B cell (primary cell): ENCODE results near the gene OLAH. TPM values are rescaled to one million over a fixed set of nuclear protein-coding genes. Genes with fewer than 3 reads are reported as not detected.

Experiments used
- ATAC-seq: fragments of 200-7000 bp; cut with Tn5 transposase; one replicate; pipeline ENCODE4 v1.10.0; 2021; ENCODE audit warnings: low read depth, mild to moderate bottlenecking, moderate number of reproducible peaks, moderate library complexity
- CTCF ChIA-PET: fragments of 350-600 bp; sonication (Branson Sonifier 250); formaldehyde crosslinking; loops from one replicate; lab custom pipeline; 2021; ENCODE audit warnings: antibody characterized with exemption, inconsistent platforms; lab: Charles Lee
- POLR2A ChIA-PET: fragments of 350-600 bp; sonication (Branson Sonifier 250); formaldehyde crosslinking; loops from one replicate; lab custom pipeline; 2021; ENCODE audit warnings: antibody characterized with exemption; lab: Charles Lee
- DNase-seq: peaks from one replicate; pipeline ENCODE4 v3.0.0; 2013
- H2AFZ ChIP-seq: 2 replicates; pipeline ENCODE4 v1.6.1; 2012; ENCODE audit warnings: mild to moderate bottlenecking, low read depth, low read length; ENCODE audit not compliant: insufficient read depth, poor library complexity, severe bottlenecking
- H3K27ac ChIP-seq, 2 donors: 1 replicate in 1 of 2; 2 replicates in 1 of 2; pipeline ENCODE4 v1.5.1; 2012 to 2013; ENCODE audit warnings: low read length in 2 of 2, mild to moderate bottlenecking in 2 of 2, moderate library complexity in 1 of 2
- H3K27me3 ChIP-seq, 4 experiments: fragments of 200-600 bp in 1 of 4; sonication (generic) in 1 of 4; replicated peaks in 1 of 4; 1 replicate in 2 of 4; 2 replicates in 2 of 4; pipeline versions ENCODE4 v1.6.1 to v1.7.0; 2013 to 2016; ENCODE audit warnings: low read length in 3 of 4, mild to moderate bottlenecking in 2 of 4, mixed read lengths in 1 of 4, moderate library complexity in 1 of 4; ENCODE audit not compliant: insufficient read depth in 4 of 4, control insufficient read depth in 3 of 4; ENCODE audit errors: control extremely low read depth in 1 of 4
- H3K36me3 ChIP-seq, 2 experiments: replicated peaks in 1 of 2; 1 replicate in 1 of 2; 2 replicates in 1 of 2; pipeline versions ENCODE4 v1.6.1 to v1.7.1; 2013; ENCODE audit warnings: low read length in 1 of 2; ENCODE audit not compliant: insufficient read depth in 2 of 2, control insufficient read depth in 1 of 2; ENCODE audit errors: control extremely low read depth in 1 of 2, extremely low read depth in 1 of 2
- H3K4me1 ChIP-seq, 2 donors: fragments of 200-600 bp in 1 of 2; sonication (generic) in 1 of 2; 1 replicate in 1 of 2; 2 replicates in 1 of 2; pipeline versions ENCODE4 v1.5.1 to v1.6.1; 2013 to 2017; ENCODE audit warnings: low read length in 2 of 2; ENCODE audit not compliant: control insufficient read depth in 2 of 2, insufficient read depth in 2 of 2
- H3K4me2 ChIP-seq: replicated peaks from 2 replicates; pipeline ENCODE3; 2012; ENCODE audit warnings: mild to moderate bottlenecking, low read depth, low read length; ENCODE audit not compliant: poor library complexity, severe bottlenecking
- H3K4me3 ChIP-seq, 5 experiments: fragments of 200-600 bp in 1 of 5; sonication (generic) in 1 of 5; 1 replicate in 3 of 5; 2 replicates in 2 of 5; pipeline versions ENCODE4 v1.5.1 to v1.7.0; 2011 to 2016; ENCODE audit warnings: low read length in 4 of 5, mild to moderate bottlenecking in 4 of 5, low read depth in 2 of 5, control low read depth in 1 of 5, moderate library complexity in 1 of 5; ENCODE audit not compliant: insufficient read depth in 1 of 5; ENCODE audit errors: control extremely low read depth in 1 of 5, extremely low read depth in 1 of 5
- H3K79me2 ChIP-seq: fragments of 200-600 bp; sonication (generic); one replicate; pipeline ENCODE4 v1.6.0; 2016; ENCODE audit warnings: low read length; ENCODE audit not compliant: control insufficient read depth, insufficient read depth
- H3K9ac ChIP-seq: fragments of 200-600 bp; sonication (generic); 2 replicates; pipeline ENCODE4 v1.6.1; 2017; ENCODE audit warnings: mild to moderate bottlenecking, low read length, moderate library complexity
- H3K9me3 ChIP-seq, 3 donors: one replicate each; pipeline versions ENCODE4 v1.6.1 to v1.7.1; 2013; ENCODE audit warnings: low read length in 2 of 3; ENCODE audit not compliant: control insufficient read depth in 2 of 3, insufficient read depth in 1 of 3; ENCODE audit errors: control extremely low read depth in 1 of 3
- H4K20me1 ChIP-seq: 2 replicates; pipeline ENCODE4 v1.6.0; 2012; ENCODE audit warnings: mild to moderate bottlenecking, low read length; ENCODE audit not compliant: insufficient read depth, control insufficient read depth, poor library complexity, severe bottlenecking
- H3K27ac Mint-ChIP-seq: one replicate; pipeline ENCODE4 v1.8.0; 2021; ENCODE audit warnings: mixed read lengths
- H3K27me3 Mint-ChIP-seq: one replicate; pipeline ENCODE4 v1.8.0; 2021; ENCODE audit warnings: mixed read lengths
- H3K4me1 Mint-ChIP-seq: one replicate; pipeline ENCODE4 v1.8.0; 2021; ENCODE audit warnings: mixed read lengths
- H3K4me3 Mint-ChIP-seq: one replicate; pipeline ENCODE4 v1.8.0; 2021; ENCODE audit warnings: mixed read lengths
- H3K9me3 Mint-ChIP-seq: one replicate; pipeline ENCODE4 v1.8.0; 2022; ENCODE audit warnings: mixed read lengths; ENCODE audit not compliant: insufficient read depth
- EZH2 ChIP-seq: IDR thresholded peaks from 2 replicates; pipeline ENCODE4 v1.6.1; 2012; ENCODE audit warnings: borderline replicate concordance, low read depth, mild to moderate bottlenecking, moderate library complexity, low read length; ENCODE audit not compliant: insufficient read depth, poor library complexity, severe bottlenecking
- WGBS: methylation state at CpG from one replicate; pipeline ENCODE4 v1.1.5; 2013; ENCODE audit warnings: missing lambda C conversion rate; ENCODE audit not compliant: insufficient coverage; 5-methylcytosine and 5-hydroxymethylcytosine counted together
- intact Hi-C: fragments of 100-400 bp; cut with micrococcal nuclease; formaldehyde crosslinking; loops from one replicate; pipeline ENCODE4 v1.10.0; 2022
- polyA plus RNA-seq: library from polyadenylated mRNA; depleted of rRNA; stranded (reverse); fragments of >200 nt; gene quantifications from 2 replicates; pipeline ENCODE4 v1.2.3, GENCODE V29; 2012
- total RNA-seq, 2 donors: library from RNA; stranded (reverse); fragments of 120-200 nt in 1 of 2; gene quantifications; 1 replicate in 1 of 2; 2 replicates in 1 of 2; pipeline versions ENCODE4 v1.2.3 to v1.2.4, GENCODE V29; 2013 to 2022
- TF ChIP-seq, protein P1 (sequence below): fragments of 200-600 bp; IDR thresholded peaks from one replicate; pipeline ENCODE4 v1.8.0; 2022; ENCODE audit warnings: antibody characterized with exemption, mild to moderate bottlenecking

The OLAH gene
- total and polyA plus RNA-seq, 2 donors (not counting 1 experiment from before 2014, with no cell fraction given): not detected

GRCh38 chr10:15053061-15053460 is 9.3 kb downstream of the OLAH start:
- Mint-ChIP-seq H3K9me3 (no peaks in the 10 kb centered on the region), H3K27ac (no peak overlapping the region), H3K4me1 (no peaks in the 10 kb centered on the region), H3K4me3 (no peak overlapping the region), H3K27me3 (peaks cover 14% of the 10 kb centered on the region)
- TF ChIP-seq, protein P1, sequence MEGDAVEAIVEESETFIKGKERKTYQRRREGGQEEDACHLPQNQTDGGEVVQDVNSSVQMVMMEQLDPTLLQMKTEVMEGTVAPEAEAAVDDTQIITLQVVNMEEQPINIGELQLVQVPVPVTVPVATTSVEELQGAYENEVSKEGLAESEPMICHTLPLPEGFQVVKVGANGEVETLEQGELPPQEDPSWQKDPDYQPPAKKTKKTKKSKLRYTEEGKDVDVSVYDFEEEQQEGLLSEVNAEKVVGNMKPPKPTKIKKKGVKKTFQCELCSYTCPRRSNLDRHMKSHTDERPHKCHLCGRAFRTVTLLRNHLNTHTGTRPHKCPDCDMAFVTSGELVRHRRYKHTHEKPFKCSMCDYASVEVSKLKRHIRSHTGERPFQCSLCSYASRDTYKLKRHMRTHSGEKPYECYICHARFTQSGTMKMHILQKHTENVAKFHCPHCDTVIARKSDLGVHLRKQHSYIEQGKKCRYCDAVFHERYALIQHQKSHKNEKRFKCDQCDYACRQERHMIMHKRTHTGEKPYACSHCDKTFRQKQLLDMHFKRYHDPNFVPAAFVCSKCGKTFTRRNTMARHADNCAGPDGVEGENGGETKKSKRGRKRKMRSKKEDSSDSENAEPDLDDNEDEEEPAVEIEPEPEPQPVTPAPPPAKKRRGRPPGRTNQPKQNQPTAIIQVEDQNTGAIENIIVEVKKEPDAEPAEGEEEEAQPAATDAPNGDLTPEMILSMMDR: no peak
- no peak for TF ChIP-seq EZH2
- WGBS: 100% methylated on average over 3 of the region's 3 CpGs
- H3K27ac ChIP-seq: no peak overlapping the region
- no peak overlapping the region for H3K4me2 ChIP-seq
- no peaks in the 10 kb centered on the region for H3K4me1 ChIP-seq
- no peak overlapping the region for H3K4me3 ChIP-seq
- peaks cover 0 to 3% (median 0%) of the 10 kb centered on the region in 4 experiments for H3K27me3 ChIP-seq
- no peak overlapping the region for H2AFZ ChIP-seq
- CTCF ChIA-PET: no interaction called here
- H3K79me2 ChIP-seq: no peaks in the 10 kb centered on the region
- no peak overlapping the region for H3K9ac ChIP-seq
- DNase-seq (no peak), ATAC-seq (no peak)
- POLR2A ChIA-PET: no interaction called here
- H3K9me3 ChIP-seq: no peaks in the 10 kb centered on the region
- H3K36me3 ChIP-seq: no peaks in the 10 kb centered on the region
- intact Hi-C loops: no loop called here
- no peaks in the 10 kb centered on the region for H4K20me1 ChIP-seq

DNA sequence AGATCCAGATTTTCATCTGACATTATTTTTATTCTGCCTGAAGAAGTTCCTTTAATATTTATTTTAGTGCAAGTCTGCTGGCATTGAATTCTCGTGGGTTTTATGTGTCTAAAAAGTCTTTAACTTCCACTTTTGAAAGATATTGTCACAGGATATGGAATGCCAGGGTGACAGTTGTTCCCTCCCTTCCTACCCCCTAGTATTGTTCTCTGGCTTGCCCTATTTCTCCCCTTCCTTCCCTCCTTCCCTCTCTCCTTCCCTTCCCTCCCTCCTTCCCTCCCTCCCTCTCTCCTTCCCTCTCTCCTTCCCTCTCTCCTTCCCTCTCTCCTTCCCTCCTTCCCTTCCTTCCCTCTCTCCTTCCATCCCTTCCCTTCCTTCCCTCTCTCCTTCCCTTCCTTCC is 14.9 kb downstream of the OLAH start:
- WGBS: no CpG with 5 or more reads among the region's 1 CpG

More for the DNA sequence above, 14.9 kb downstream of the OLAH start:
- ChIA-PET CTCF (no interaction called here), POLR2A (no interaction called here)
- H3K27me3 Mint-ChIP-seq: peaks cover 36% of the 10 kb centered on the region
- ATAC-seq: no peak
- no peaks in the 10 kb centered on the region for H4K20me1 ChIP-seq
- H3K4me2 ChIP-seq: no peak overlapping the region
- DNase-seq: no peak
- H3K4me1 ChIP-seq: no peaks in the 10 kb centered on the region
- no peak overlapping the region for H3K4me3 ChIP-seq
- H3K79me2 ChIP-seq: no peaks in the 10 kb centered on the region
- H3K27me3 ChIP-seq: peaks cover 0 to 6% (median 2%) of the 10 kb centered on the region in 4 experiments
- H3K9me3 Mint-ChIP-seq: peaks cover 10% of the 10 kb centered on the region
- no peak for TF ChIP-seq EZH2
- TF ChIP-seq, protein P1: no peak
- no peak overlapping the region for H3K27ac ChIP-seq
- H3K4me1 Mint-ChIP-seq: no peaks in the 10 kb centered on the region
- no peak overlapping the region for H3K27ac Mint-ChIP-seq
- no peak overlapping the region for H3K4me3 Mint-ChIP-seq
- H3K9me3 ChIP-seq: peaks cover 0 to 7% (median 5%) of the 10 kb centered on the region in 3 donors
- H2AFZ ChIP-seq: no peak overlapping the region
- intact Hi-C loops: no loop called here
- H3K9ac ChIP-seq: no peak overlapping the region
- H3K36me3 ChIP-seq: no peaks in the 10 kb centered on the region
